HG03025 (cell line): Measurements from ENCODE around the gene C1orf232.

ENCODE experiments used
- ATAC-seq: cut with Tn5 transposase; IDR thresholded peaks from one replicate; pipeline ENCODE4 v1.9.1; 2021; ENCODE audit warnings: mild to moderate bottlenecking, moderate library complexity; ENCODE audit not compliant: unreplicated experiment, low FRiP score

The C1orf232 gene

DNA sequence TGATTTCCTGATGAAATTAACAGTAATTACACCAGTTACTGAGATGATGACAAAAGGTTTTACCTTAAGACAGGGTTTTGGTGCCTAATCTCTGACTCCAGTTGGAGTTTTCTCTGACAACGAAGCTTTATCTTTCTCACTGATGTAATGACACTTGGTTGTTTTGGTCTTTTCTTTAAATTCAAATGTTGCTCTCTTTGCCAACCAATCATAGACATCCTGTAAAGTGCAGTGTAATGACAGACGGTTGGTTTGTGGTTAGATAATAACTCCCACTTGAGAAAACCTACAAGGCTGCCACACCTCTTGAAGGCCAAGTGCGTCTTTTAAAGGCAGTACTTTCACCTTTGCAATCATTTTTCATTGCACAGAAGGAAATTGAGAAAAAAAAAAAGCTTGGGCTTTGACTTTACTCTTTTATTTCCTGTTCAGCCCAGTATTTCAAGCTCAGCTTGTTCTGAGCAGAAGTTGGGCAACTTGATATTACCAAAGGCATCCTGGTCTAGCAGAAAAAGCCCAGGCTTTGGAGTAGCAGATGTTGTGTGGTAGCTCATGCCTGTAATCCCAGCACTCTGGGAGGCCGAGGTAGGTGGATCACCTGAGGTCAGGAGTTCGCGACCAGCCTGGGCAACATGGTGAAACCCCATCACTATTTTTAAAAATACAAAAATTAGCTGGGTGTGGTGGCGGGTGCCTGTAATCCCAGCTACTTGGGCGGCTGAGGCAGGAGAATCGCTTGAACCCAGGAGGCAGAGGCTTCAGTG, 42.3 kb downstream of the C1orf232 start:
- ATAC-seq, result no peak

DNA sequence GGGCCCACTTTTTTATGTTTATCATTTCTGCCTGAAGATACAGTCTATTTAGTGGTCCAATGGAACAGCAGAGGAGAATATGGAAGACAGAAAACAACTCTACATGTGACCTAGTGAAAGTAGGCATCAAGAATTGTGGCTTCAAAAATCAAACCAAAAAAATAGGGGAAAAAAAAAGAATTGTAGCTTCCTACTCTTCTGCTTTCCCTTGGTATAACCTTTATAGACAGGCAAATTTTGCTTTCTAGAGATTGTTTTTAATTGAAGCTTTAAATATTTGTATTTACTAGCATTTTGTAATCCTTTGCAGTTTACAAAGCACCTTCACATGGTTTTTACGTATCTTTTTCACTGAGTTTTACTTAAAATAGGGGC, 42.8 kb downstream of the C1orf232 start:
- no peak for ATAC-seq

DNA sequence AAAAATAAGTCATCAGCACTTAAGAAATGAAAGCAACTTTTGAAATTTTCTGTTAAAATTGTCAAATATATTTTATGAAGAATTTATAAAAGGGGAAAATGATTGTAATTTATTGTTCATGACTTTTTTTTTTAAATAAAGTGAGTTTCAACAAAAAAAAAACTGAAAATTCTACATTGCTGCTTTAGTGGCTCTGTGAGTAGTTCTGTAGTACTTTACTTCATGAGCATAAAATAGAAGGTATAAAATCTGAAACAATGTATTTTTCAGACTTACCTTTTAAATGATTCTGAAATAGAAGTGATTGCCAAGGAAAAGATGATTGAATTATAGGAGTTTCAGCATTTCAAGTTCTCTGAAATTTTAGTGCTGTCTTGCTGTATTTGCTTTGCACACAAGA, 43.4 kb downstream of the C1orf232 start:
- no peak for ATAC-seq

DNA sequence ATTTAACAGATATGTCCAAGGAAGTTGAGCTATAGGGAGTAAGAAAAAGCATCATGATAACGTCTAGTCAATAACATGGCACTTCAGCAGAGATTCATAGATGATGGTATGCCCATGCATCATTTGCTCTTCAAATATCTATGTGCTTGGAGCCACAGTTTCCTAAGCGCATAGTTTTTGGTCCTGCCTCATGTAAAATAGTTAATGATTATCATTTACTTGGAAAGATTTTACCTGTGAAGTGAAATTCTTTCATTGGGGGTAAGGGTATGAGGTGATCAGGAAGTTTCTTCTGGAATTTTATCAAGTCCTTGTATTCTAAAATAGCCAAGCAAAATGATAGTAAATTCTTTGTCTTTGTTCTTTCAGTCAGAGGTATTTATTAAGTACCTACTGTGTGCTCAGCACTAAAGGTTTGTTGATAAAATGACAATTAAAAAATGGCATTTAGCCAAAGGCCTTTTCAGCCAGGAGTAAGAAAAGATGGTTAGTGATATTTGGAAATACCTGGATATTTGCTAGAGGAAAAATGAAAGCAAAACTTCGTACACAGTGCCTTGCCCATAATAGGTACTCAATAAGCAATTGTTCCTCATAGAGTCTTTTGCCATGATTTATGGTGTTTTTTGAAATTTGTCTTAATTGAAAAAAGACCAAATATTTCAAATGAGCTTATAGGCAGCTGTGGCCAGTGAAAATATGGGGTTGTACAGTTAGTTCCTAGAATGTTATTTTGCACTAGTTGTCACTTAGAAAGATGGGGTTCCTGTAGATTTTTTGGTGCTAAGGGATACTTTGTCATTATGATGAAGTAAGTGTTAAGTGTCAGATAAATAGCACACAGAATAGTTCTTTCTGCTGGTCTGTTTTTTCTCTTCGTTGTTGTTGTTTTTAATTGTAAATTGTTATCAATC, 44.1 kb downstream of the C1orf232 start:
- ATAC-seq, result no peak

DNA sequence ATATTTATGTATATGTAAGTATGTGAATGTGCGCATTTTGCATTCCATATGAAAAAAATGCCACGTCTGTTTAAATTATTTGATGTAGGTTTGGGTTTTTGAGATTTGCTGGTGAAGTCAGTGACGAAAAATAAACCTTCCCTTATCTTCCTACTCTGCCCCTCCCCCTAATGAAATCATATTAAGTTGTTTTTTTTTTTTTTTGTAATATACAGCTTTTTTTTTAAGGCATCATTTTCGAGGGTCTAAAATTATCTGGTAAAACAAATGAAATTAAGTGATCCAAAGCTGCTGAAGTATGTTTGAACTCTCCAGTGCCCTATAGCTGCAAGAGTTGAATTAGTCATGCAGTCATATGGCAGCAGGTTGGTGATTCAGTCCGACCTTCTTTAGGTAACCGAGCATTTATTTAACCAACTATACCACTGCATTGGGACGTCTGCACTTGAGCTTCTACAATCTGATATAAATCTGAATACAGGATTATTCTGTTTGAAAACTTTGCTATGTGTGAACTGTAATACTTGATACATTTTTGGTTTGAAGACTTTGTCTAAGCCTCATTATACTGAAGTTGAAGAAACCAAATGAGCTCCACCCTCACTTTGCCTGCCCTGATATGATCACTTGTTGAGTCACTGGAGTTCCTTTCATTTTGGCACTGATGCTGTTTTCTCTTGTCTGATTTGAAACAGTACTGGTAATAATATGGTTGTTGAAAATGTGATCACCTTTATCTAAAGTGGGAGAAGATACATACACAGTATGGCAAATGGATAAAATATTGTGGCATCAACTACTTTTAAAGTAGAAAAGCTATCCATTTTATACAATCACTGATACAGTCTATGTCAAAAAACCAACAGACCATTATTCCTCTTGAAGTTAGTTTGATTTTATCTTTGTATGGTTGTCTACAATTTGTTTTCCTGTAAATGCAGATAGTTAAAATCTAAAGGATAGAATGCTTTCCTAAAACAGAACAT, 45.5 kb downstream of the C1orf232 start:
- ATAC-seq, result no peak

DNA sequence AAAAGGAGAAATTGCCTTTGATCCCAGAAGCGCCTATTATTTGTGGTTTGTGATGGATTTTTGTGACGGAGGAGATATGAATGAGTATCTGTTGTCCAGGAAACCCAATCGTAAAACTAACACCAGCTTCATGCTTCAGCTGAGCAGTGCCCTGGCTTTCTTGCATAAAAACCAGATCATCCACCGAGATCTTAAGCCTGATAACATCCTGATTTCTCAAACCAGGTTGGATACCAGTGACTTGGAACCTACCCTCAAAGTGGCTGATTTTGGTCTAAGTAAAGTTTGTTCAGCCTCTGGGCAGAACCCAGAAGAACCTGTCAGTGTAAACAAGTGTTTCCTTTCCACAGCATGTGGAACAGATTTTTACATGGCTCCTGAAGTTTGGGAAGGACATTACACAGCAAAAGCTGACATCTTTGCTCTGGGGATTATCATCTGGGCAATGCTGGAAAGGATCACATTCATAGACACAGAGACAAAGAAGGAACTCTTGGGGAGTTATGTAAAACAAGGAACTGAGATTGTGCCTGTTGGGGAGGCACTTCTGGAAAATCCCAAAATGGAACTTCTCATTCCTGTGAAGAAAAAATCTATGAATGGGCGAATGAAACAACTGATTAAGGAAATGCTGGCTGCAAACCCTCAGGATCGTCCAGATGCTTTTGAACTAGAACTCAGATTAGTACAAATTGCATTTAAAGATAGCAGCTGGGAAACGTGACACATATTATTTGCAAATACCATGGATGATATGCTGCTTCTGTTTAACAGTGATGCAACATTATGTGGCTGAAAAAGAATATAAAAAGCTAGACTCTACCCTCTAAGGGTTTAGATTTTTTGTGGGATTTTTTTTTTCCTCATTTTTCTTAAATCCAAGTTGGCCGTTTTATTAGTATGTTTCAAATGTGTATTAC, 46.6 kb downstream of the C1orf232 start:
- no peak for ATAC-seq

DNA sequence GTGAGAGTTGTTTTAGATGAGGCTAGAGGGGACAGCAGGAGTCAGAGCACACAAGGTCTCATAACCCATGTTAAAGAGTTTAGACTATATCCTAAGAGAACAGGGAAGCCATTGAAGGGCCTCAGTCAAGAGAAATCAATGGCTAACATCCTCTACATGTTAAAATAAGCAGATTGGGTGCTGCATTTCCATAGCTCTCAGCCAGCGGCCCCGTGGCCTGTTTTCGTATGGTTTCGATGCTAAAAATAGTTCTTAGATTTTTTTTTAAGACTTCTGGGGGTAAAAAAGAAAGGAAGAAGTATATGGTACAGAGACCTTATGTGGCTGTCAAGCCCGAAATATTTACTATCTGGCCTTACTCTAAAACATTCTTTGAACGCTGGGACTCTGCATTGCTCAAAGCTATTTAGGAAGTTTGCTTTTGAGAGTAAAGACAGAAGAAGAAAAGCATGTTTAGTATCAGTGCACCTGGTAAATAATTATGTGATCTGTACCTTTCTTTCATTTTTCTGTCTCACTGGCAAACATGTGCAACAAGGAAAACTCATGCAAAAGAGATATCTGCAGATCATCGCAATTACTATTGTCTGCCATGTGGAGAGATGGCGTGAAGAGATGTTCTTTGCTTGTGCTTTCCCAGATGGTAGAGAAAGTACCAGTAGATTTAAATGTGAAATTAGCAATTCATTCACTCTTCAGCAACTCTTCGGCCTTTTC, 48.7 kb downstream of the C1orf232 start:
- no peak for ATAC-seq

DNA sequence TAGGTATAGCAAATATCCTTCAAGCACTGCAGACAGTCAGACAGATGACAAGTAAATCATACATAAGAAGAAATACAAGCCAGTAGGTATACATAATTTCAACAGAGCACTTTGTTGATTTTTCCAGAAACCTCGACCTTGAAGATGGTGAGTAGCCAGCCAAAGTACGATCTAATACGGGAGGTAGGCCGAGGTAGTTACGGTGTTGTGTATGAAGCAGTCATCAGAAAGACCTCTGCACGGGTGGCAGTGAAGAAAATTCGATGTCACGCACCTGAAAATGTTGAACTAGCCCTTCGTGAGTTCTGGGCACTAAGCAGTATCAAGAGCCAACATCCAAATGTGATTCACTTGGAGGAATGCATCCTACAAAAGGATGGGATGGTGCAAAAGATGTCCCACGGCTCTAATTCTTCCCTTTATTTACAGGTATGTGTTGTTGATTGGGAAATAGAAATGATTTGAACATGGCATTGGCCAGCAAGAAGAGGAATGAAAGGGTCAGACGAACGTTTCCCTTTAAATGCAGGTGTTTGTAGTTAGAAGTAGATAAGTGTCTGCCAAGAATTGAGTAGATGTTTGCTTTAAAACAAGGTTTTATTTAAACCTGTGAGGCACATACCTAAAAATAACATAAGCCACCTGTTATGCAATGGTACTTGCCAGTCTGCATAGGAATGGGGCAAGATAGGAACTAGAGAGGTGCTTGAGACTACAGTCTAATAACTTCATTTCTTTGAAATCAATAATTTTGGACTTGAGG, 54.4 kb downstream of the C1orf232 start:
- no peak for ATAC-seq
